GM04504 (cell line): ENCODE measurements around the gene ST6GALNAC3.
"Not testable (repeated sequence)": the region's sequence is repeated elsewhere in the genome, so short reads cannot be mapped to it uniquely, and the experiment has no call there.

Source experiments
- DNase-seq: peaks from one replicate; pipeline ENCODE4 v3.0.0-alpha.2; 2012; ENCODE audit warnings: low read depth

Gene ST6GALNAC3

GRCh38 chr1:76073481-76073880, 1.1 kb upstream of the ST6GALNAC3 start:
- peak; percentile 44 for DNase-seq

DNA sequence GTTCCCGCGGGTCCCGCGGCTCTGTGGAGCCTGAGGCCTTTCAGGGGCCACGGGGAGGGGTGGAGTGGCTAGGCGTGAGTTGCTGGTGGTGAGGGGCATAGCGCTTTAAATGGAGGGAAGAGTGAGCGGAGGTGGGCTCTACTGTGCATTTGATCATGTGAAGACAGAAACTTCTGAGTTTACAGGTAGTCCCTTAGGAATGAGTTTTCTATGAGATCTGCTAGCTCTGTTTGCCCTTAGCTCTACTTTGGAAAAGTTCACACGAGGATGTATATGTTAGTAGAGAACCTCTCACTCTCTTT, 593 bp downstream of the ST6GALNAC3 start:
- DNase-seq = no peak

DNA sequence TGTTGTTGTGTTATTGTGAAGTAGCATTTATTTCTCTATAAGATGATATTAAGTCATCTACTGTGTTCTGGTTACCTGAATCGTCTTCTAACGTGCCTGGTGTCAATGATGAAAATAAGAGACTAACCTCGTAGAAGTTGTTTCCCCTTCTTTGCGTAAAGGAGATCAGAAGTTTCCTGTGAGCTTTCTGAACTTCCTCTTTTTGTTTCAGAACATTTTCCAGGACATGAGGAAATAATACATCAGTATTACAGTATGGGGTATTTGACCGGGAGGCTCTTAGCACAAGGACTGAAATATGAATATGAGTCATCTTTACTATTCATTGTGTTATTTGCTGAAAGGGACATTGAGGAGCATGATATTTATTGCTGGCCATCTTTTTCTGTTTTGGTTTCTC, 1.3 kb downstream of the ST6GALNAC3 start:
- DNase-seq = no peak

DNA sequence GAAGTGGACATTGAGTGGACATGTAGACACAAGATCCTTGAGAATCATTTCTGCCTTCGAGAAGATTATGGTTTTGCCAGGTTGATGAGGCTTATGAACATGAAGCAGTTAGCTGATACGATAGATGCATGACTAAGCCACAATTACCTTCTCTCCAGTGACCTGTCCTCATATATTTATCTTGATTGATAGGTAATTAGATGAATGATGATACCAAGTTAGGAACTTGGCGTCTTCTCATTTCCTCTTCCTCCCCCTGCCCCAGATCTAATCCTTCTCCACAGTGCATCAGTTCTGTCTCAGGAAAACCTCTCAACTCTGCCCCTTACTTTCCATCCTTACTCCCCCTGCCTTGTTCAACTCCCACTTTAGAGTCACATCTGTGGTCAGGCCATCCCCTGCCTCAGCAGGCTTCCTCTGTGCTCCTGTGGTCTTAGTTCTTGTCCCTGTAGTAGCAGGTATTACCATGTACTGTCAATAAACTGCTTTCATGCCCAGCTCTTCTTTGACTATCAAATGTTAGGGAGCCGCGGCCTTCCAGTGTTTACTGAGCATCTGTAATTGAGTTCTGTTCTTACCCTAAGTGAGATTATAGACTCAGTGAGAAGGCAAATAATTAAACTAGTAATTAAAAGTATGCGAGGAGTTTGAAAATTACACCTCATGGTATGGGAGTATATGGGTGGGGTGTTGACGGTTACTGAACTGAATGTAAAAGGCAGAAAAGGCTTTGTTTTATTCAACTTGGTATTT, 5.1 kb downstream of the ST6GALNAC3 start:
- no peak for DNase-seq

DNA sequence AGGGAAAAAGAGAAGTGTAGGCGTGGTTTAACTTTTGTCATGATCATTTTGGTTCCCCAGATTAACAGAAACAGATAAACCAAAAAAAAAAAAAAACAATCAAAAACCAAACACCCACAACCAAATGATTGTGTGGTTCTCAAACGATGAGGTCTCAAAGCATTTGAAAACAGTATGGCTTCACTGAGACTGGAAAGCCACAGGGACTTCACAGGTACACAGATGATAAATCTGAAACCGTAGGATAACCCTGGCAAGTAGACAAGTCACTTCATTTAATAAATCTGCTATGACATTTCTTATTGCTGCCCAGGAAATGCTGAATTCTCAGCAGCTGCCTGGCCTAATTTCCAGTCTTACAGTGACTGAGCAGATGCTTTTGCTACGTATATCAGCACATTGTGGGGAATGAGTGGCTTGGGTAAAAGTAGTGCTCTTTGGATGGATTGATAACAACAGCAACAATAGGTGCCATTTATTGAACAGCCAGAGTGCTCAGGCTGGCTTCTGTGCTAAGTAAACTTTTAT, 6.1 kb downstream of the ST6GALNAC3 start:
- DNase-seq = no peak

- DNase-seq = no peak
Observed at GRCh38 chr1:76082062-76082461, 7.5 kb downstream of the ST6GALNAC3 start.

GRCh38 chr1:76083189-76083588, 8.6 kb downstream of the ST6GALNAC3 start:
- DNase-seq = no peak

DNA sequence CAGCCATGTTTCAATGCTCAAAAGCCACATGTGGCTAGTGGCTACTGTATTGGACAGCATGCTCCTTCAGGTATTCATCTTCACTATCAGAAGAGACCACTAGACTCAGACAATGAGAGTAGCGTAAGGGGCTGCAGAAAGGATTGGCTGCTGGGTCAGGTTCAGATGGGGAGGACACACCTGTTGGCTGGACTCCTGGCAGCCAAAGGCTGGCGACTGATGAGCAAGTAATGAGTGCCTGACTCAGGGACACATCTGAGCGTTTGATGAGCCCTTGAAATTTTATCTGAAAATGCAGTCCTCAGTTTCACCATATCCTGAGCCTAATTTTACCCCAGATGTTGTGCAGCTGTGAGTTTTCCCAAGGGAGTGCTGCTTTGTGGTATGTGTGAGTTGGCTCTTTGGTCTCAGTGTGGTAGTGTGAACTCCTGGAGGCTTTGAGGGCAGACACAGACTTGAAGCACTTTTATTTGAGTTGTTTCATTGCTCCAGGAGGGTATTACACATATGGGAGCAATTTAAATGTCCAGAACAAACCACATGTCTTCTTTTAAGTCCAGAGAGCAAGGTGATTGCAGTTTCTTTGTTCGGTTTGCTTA, 9.6 kb downstream of the ST6GALNAC3 start:
- peak; percentile 17 for DNase-seq

GRCh38 chr1:76084685-76085084, 10.1 kb downstream of the ST6GALNAC3 start:
- DNase-seq = no peak

DNA sequence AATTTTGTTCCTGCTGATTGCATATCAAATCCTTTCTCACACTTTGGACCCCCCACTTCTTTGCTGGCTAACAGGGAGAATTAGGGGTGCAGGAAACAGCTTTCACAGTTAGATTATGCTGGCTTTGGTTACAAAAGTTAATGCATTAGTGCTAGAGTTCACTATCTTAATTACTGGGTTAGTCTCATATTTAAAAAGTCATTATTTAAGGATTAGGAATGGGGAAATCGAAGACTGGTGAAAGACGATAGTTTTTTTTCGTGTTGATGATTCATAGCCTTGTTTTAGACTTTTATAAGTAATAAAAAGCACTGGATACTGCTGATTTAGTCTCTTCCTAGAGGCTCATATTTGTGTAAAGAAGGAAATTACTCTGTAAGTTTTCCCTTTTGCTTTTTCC, 11.6 kb downstream of the ST6GALNAC3 start:
- no peak for DNase-seq

GRCh38 chr1:76086597-76086996, 12.1 kb downstream of the ST6GALNAC3 start:
- DNase-seq = no peak

DNA sequence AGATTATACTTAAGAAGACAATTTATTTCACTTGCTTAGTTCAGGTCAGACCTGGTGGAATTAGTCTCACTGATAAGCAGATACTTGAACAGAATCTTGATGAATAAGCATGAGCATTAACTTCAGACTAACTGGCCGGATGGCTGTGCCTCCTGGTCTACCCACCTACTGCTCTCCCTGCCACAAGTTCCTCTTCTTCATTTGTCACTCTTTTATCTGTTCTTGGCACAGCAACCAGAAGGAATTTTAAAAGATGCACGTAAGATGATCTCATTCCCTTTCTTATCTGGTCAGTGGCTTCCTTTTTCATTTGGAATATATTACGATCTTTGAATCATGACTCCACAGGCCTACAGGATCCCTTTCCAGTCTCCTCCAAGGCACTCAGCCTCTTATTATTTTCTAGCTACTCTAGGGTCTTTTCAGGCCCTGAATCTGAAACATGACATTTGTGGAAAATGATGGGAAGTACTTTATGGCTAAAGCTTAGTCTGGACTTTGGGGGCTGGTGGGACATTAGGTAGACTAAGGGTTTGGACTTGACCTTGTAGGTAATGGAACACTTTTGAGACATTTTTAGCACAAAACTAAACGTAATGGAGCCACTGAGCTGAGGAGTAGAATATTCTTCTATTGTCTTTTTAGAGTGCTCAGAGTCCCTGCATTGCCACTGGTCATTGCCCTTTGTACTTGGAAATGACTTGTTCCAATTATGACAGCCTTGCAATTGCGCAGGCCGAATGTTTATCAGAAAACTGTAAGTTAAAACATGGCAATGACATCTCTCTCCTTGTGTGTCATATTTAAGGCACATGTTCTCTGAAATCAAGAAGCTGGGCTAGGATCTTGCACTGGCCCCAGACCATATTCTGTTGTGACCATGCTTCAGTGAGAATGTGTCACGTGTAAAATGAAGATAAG, 16.0 kb downstream of the ST6GALNAC3 start:
- DNase-seq = no peak

- DNase-seq = no peak
Observed at GRCh38 chr1:76092812-76093211, 18.3 kb downstream of the ST6GALNAC3 start.

- no peak for DNase-seq
Observed at GRCh38 chr1:76093522-76094312, 19.2 kb downstream of the ST6GALNAC3 start.

DNA sequence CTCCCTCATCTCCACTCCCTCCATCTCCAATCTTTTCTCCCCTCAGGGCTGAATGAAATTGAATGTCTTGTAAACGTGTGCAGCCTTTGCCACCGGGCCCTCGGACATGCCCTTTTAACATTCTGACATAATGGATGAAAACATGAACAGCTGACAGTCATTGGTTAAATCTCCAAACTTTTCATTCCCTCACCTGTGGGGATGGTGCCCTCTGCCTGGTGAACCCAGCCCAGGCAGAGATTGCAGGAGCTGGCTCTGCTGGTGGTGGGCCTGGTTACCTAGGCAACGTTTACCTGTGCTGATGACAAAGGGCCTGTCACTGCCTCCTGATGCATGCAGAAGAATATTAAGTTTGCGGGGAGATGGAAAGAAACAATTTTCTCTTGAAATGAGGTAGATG, 21.3 kb downstream of the ST6GALNAC3 start:
- DNase-seq = no peak

GRCh38 chr1:76097064-76097463, 22.5 kb downstream of the ST6GALNAC3 start:
- DNase-seq = not testable (repeated sequence)

GRCh38 chr1:76098845-76099244, 24.3 kb downstream of the ST6GALNAC3 start:
- DNase-seq = no peak

DNA sequence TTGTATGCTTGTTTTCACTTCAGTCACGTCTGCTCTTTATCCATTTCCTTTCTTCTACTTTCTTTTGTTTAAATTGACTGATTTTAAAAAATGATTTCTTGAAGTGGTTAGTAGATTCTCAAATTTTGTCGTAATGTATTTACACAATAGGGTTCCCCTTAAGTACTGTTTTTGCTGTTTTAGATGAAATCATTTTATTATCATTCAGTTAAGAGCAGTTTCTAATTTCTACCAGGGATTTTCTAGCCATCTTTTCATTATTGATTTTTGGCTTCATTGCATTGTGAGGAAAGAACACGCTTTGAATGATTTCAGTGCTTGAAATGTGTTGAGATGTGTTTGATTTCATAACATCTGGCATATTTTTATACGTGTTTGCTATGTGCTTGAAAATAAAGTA, 27.0 kb downstream of the ST6GALNAC3 start:
- no peak for DNase-seq

DNA sequence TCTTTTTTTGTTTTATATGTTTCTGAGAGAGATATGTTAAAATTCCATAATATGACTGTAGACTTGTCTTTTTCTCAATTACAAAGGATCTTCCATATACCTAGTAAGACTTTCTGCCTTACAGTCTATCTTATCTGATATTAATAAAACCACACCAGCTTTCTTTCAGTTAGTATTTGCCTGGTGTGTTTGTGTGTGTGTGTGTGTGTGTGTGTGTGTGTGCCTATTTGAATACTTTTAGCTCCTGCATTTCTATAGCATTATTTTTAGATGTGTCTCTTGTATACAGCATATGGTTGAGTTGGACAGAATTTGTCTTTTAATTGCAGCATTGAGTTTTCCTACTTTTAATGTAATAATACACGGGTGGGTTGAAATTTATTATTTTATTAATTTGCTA, 27.5 kb downstream of the ST6GALNAC3 start:
- no peak for DNase-seq

DNA sequence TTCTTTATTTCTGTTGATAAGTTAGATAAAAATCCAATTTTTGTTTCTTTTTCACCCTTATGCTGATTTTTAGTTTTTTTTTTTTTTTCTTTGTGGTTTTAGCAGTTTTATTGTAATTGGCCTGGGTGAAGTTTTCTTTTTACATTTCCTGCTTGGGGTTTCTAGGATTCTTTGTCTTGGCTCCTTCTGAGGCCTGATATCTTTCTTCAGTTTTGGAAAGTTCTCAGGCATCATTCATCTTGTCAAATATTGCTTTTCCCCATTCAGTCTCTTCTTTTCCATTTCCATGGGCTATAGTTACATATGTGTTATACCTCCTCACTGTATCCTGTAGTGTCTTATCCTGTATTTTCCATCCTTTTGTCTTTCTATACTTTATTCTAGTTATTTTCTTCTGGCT, 28.5 kb downstream of the ST6GALNAC3 start:
- DNase-seq = no peak

DNA sequence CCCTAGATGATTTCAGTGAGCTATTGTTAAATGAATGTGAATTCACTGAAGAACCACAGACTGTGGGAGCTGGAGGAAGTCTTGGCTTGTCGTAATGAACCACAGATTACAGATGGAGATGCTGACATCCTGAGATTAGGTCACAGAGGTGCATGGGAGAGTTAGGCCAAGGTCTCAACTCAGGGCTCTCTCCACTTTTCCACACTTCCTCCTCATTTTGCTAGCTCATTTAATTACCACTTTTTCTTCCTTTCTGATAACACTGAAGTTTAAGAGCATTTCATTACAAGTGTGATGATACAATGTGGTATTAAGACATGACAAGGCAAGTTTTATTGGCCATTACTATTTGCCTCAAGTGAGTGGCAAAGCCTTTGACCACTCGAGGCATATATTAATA, 30.8 kb downstream of the ST6GALNAC3 start:
- no peak for DNase-seq

DNA sequence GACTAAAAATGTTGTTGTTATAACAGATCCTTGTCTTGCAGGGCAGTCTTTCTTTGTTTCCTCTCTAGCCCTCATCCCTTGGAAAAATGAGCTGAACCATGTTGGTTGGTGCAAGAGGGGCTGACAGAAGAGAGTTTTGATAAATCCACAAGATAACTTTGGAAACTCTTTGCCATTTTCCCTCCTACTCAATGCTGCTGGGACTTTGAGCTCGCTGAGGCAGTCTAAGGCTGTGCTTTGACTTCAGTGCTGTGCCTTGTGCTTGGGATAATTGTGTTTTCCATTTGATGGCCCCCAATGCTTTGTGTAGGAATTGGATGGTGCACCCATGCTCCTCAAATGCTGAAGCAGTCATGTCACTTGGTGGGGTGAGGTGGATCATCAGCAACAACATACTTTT, 31.7 kb downstream of the ST6GALNAC3 start:
- DNase-seq = no peak
